Neuron (in vitro differentiated cells): ENCODE data around the gene MLX.
"Not testable (repeated sequence)": the region's sequence is repeated elsewhere in the genome, so short reads cannot be mapped to it uniquely, and the experiment has no call there.

Source experiments
- H2AFZ ChIP-seq: one replicate; pipeline ENCODE4 v1.6.1; 2013; ENCODE audit warnings: low read depth, mild to moderate bottlenecking, inconsistent platforms, low read length, moderate library complexity
- H3K27me3 ChIP-seq: one replicate; pipeline ENCODE4 v1.6.1; 2013; ENCODE audit warnings: low read length; ENCODE audit not compliant: insufficient read depth
- H3K36me3 ChIP-seq: one replicate; pipeline ENCODE4 v1.6.1; 2013; ENCODE audit warnings: low read length; ENCODE audit not compliant: insufficient read depth
- H3K4me1 ChIP-seq: one replicate; pipeline ENCODE4 v1.6.1; 2013; ENCODE audit warnings: low read length; ENCODE audit not compliant: insufficient read depth
- H3K4me3 ChIP-seq: 2 replicates; pipeline ENCODE4 v1.5.1; 2013; ENCODE audit warnings: mild to moderate bottlenecking, low read length, moderate library complexity
- H3K9me3 ChIP-seq: one replicate; pipeline ENCODE4 v1.6.1; 2013; ENCODE audit warnings: low read length

MLX gene

DNA sequence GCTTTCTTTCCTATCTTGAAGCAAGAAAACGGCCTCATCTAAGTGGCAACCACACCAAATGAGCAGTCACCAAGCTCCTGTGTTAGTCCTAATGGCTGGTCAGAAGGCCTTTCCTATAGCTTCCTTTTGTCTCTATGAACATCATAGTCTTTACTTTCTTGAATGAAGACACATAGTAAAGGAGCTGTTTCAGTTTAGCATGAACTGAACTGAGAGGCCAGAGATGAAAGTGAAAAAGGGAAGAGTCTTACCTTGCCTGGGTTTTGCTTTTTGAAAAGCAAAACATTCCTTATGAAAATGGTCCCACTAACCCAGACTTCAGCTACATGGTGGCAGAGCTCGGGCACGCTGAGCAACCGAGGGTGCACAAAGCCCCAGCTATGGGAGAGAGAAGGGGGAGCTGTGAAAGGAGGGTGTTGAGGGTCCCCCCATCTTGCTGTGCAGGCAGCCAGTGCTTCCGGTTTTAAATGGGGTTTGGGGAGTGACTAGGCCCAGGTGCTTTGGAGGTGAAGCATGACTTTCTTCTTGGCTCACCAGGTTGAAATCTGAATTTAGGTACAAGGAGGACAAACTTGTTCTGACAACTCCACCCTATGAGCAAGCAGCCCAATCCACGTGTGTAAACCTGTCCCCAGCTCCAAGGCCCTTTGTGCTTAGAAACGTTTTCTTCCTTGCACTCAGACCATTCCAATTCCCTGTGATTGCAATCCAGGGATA is 19.8 kb downstream of the MLX start:
- Histone ChIP-seq H3K4me1 (no peaks in the 10 kb centered on the region), H3K27me3 (no peaks in the 10 kb centered on the region), H3K4me3 (no peak overlapping the region), H3K36me3 (peaks cover 75% of the 10 kb centered on the region), H3K9me3 (no peaks in the 10 kb centered on the region), H2AFZ (no peak overlapping the region)

DNA sequence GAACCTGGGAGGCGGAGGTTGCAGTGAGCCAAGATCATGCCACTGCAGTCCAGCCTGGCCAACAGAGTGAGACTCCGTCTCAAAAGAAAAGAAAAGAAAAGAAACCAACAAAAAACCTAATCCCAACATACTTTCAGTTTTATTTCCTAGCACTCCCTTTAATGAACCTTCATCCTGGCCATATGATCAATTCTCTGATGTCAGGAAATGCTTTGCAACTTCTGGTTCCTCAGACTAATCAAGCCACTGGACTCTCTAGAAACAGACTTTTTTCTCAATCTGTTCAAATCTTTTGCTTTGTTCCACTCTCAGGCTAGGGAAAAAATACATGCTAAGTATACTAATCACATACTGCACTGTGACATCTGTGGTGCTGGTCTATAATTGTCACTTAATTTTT is 24.0 kb downstream of the MLX start:
- H2AFZ ChIP-seq, result no peak overlapping the region
- no peaks in the 10 kb centered on the region for H3K4me1 ChIP-seq
- H3K27me3 ChIP-seq, result no peaks in the 10 kb centered on the region
- H3K36me3 ChIP-seq, result peaks cover 46% of the 10 kb centered on the region
- H3K4me3 ChIP-seq, result no peak overlapping the region
- no peaks in the 10 kb centered on the region for H3K9me3 ChIP-seq

DNA sequence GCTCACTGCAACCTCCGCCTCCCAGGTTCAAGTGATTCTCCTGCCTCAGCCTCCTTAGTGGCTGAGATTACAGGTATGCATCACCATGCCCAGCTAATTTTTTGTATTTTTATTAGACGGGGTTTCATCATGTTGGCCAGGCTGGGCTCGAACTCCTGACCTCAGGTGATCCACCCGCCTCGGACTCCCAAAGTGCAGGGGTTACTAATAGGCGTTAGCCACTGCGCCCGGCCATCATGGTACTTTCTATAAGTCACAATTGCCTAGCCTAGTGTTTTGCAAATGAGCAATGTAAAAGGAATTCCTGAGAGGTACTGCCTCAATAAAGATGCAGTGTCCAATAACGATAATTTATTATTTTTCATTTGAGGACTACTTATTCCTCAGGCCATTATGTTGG is 24.5 kb downstream of the MLX start:
- Histone ChIP-seq H3K4me3 (no peak overlapping the region), H3K27me3 (no peaks in the 10 kb centered on the region), H3K36me3 (peaks cover 42% of the 10 kb centered on the region), H3K4me1 (no peaks in the 10 kb centered on the region), H2AFZ (no peak overlapping the region), H3K9me3 (no peaks in the 10 kb centered on the region)

DNA sequence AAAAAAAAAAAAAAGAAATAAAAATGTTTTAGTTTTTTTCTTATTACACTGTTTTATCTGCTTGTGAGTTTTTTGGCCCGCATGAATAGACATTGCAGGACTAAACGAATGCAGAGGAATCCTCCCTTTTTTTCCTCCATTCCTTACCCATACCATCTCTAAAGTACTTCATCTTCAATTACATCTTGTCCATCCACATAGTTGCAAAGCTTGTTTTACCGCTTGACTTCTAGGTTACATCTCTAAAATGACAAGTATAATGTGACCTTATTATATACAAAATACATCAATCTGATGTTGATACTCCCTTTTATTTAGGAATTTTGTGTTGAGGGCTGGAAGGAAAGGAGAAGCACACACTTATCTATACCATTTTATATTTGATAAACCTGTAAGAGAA is 29.5 kb downstream of the MLX start:
- H3K36me3 ChIP-seq, result peaks cover 16% of the 10 kb centered on the region
- no peaks in the 10 kb centered on the region for H3K27me3 ChIP-seq
- no peaks in the 10 kb centered on the region for H3K4me1 ChIP-seq
- no peak overlapping the region for H3K4me3 ChIP-seq
- H2AFZ ChIP-seq, result no peak overlapping the region
- no peaks in the 10 kb centered on the region for H3K9me3 ChIP-seq

DNA sequence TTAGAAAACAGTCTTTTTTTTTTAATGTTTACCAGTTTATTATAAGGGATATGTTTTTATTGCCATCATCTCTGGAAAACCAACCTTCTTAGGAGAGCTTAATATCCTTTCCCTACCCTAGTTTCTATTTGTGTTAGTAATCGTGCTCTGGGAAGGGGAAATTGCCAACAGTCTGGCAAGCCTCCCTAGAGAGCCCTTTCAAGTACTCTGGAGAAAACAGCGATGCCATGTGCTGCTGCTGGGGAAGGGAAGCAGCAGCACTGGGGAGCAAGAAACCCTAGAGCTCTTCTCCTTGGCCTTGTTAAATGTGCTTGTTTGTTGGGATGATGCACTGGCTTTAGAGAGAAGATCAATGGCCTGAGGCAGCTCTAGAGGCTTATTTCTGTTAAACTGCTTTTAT is 32.0 kb downstream of the MLX start:
- H3K36me3 ChIP-seq, result peaks cover 7% of the 10 kb centered on the region
- H3K27me3 ChIP-seq, result no peaks in the 10 kb centered on the region
- H3K4me1 ChIP-seq, result no peaks in the 10 kb centered on the region
- H2AFZ ChIP-seq, result no peak overlapping the region
- H3K4me3 ChIP-seq, result no peak overlapping the region
- no peaks in the 10 kb centered on the region for H3K9me3 ChIP-seq

DNA sequence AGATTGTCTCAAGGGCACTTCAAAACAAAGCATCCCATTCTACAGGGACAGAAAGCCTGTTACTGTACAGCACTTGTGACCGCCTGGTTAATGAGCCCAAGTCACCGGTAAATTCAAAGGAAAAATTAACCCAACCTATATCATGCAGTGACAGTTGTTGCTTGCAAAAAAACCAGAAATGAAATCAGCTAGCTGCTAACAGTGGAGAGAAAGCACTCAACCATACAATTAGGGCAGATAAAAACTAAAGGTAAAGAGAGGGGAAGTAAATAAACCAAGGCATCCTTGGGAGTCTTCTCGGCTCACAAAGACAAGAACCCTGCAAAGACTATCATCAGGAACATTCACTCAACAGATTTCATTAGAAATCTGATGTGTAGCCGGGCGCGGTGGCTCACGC is 36.4 kb downstream of the MLX start:
- peaks cover 15% of the 10 kb centered on the region for H3K4me1 ChIP-seq

DNA sequence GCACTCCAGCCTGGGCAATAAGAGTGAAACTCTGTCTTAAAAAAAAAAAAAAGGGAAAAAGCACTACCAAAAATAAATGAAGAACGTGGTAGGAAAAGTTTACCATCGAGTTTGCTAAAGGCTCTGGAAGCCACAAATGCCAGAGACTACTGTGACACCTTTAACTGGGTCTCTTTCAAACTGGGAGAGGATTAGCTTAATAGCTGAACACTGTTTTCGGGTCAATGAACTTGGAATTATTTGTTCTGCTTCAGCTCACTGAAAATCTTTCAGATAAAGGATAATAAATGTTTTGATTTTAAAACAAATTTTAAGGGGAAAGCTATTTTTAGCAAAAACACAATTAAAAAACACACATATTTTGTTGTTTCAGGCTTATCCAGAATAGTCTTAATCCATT is 40.9 kb downstream of the MLX start:
- Histone ChIP-seq H3K9me3 (no peaks in the 10 kb centered on the region), H3K36me3 (peaks cover 11% of the 10 kb centered on the region), H2AFZ (no peak overlapping the region), H3K4me1 (peaks cover 18% of the 10 kb centered on the region), H3K27me3 (no peaks in the 10 kb centered on the region), H3K4me3 (peak overlapping the region; percentile 90)

More for the DNA sequence above, 36.4 kb downstream of the MLX start:
- Histone ChIP-seq H2AFZ (no peak overlapping the region), H3K27me3 (no peaks in the 10 kb centered on the region), H3K9me3 (no peaks in the 10 kb centered on the region), H3K4me3 (no peak overlapping the region), H3K36me3 (peaks cover 3% of the 10 kb centered on the region)

DNA sequence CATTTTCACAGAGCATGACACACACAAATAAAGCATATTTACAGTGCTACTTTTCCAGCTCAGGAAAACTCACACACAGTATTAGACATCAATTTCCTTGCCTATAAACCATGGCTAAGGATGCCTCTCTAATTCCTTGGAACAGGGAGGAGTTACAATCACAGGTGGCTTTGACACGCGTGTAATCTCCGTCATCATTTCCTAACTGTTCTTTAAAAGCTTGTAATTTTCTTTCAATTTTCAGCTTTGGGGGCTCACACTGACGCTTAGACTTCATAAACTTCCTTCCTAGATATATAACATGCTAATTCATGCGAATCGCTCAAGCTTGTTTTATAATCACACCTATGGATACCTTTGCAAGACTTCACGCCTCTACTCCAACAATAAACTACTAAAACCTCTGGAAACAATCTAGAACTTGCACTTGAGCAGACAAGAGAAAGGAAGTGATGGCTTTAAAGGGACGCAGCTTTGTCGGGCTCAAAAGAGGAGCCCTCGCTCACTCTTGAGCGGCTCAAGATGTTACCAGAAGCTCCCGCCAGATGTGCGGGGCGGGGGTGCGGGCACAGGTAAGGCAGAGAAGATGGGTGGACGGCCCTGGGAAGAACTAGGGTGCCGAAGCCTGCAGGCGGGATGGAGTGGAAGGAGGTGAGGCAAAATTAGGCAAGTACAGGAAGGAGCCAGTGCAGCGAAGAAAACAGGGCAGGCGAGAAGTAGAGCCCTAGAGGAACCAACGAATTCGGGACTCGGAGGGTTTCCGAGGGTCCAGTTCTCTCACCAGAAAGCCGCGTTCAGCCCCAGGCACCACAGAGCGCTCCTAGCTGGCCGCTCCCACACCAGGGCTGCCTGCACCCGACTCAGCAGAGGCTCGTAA is 41.6 kb downstream of the MLX start:
- no peaks in the 10 kb centered on the region for H3K9me3 ChIP-seq
- H3K4me1 ChIP-seq, result peaks cover 18% of the 10 kb centered on the region
- no peaks in the 10 kb centered on the region for H3K27me3 ChIP-seq
- peak overlapping the region; percentile 14 for H2AFZ ChIP-seq
- peak overlapping the region; percentile 90 for H3K4me3 ChIP-seq
- peaks cover 18% of the 10 kb centered on the region for H3K36me3 ChIP-seq

DNA sequence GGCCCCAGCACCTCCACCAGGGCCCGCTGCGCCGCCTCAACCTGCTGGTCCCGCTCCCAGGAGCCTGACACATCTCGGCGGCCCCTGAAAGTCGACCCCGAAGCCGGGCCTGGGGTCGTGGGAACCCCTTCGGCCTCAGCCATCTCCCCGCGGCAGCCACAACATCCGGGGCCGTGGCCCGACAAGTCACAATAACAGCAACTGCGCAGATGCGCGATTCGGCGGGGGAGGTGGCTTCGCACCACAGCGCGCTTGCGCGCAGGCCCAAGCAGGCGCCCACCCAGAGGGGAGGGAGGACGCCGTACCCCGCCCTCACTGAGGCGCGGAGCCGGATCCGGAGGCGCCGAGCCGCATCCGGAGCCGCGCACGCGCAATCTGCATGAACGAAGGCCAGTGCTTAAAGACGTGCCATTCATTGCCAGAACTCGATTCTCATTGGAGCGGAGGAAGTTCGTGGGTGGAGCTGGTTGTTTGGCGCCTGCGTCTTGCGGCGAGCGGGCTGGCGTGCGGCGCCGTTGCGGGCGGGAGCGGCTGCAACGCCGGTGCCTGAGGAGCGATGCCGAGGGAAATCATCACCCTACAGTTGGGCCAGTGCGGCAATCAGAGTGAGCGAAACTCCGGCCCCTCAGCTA is 42.4 kb downstream of the MLX start, which contains the start of the genes RETREG3 and TUBG1:
Gene RETREG3 (minus strand): TSS at position 193 of the 632 bp plus-strand sequence. CDS start 50 bp downstream, at position 143.
Gene TUBG1 (plus strand): TSS at position 502 of the 632 bp plus-strand sequence. CDS start 55 bp downstream, at position 557.
- Histone ChIP-seq H3K27me3 (no peaks in the 10 kb centered on the region), H3K9me3 (no peaks in the 10 kb centered on the region), H2AFZ (peak within 1 kb of the TSS; percentile 88), H3K4me3 (peak within 1 kb of the TSS; percentile 90), H3K4me1 (peaks cover 18% of the 10 kb centered on the region), H3K36me3 (peaks cover 24% of the 10 kb centered on the region)

DNA sequence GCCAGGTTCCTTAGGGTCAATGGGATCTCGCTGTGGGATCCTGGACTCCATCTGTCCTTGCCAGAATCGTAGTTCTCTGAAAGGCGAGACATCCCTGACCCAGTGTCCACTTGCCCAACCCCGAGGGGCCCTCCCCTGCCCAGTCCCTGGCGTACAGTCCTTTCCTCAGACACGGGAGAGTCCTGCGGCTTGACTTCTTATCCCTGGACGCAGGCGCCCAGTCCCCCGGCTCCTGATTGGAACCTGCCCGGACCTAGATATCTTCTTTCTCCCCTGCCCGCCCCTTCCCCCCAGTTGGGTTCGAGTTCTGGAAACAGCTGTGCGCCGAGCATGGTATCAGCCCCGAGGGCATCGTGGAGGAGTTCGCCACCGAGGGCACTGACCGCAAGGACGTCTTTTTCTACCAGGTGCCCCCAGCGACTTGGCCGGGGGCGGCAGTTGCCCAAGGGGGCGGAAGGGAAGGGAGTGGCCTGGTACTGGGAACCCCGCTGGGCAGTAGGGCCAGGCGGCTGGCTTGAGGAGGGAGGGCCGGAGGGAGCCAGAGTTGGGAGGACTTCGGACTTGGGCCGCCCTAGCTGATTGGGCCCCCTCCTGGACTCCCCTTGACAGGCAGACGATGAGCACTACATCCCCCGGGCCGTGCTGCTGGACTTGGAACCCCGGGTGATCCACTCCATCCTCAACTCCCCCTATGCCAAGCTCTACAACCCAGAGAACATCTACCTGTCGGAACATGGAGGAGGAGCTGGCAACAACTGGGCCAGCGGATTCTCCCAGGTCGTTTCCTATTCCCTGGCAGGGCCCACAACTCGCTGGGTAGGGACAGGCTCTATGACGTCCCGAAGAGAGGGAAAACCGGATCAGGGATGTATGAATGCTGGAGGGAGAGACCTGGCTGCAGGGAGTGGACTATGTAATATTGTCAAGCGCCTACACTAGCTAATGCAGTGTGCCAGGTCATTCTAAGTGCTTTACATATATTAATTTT is 43.2 kb downstream of the MLX start:
- H3K27me3 ChIP-seq, H3K9me3 ChIP-seq: not testable (repeated sequence)
- H3K4me3 ChIP-seq, result peak overlapping the region; percentile 87
- peaks cover 32% of the 10 kb centered on the region for H3K36me3 ChIP-seq
- peak overlapping the region; percentile 88 for H2AFZ ChIP-seq
- H3K4me1 ChIP-seq, result peaks cover 16% of the 10 kb centered on the region

DNA sequence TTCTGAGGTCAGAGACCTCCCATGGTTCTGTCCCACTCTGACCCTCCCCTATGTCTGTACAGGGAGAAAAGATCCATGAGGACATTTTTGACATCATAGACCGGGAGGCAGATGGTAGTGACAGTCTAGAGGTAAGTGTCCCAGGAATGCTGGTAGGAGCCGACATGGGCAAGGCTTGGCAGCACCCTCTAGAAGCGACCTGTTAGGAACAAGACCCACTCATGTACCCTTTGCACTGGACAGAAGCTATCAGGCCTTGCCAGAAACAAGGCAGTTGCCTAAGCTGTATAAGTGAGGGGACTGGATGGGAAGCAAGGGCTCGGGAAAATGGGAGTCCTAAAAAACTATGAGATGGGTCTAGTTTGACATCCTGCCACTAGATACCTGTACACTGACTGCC is 45.1 kb downstream of the MLX start:
- Histone ChIP-seq H3K4me3 (no peak overlapping the region), H3K4me1 (peaks cover 15% of the 10 kb centered on the region), H3K9me3 (no peaks in the 10 kb centered on the region), H3K36me3 (peaks cover 41% of the 10 kb centered on the region), H3K27me3 (no peaks in the 10 kb centered on the region), H2AFZ (no peak overlapping the region)

DNA sequence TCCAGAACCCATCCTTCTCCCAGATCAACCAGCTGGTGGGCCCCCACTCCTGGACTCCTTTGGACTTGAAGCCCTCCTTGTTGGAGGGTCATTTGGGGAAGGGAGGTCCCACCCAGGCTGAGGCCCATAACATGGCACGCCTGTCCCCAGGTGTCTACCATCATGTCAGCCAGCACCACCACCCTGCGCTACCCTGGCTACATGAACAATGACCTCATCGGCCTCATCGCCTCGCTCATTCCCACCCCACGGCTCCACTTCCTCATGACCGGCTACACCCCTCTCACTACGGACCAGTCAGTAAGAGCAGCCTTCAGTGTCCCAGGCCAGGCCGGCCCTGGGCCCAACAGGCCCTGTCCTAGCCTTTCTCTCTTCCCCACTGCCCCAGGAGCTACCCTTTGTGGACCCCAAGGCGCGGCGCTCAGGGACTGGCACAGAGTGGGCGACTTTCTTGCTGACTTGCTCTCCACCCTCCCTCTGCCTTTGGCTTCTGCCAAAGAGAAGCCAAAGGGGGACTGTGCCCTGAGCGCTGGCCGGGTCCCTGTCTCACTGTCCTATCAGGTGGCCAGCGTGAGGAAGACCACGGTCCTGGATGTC is 46.9 kb downstream of the MLX start:
- Histone ChIP-seq H3K4me1 (peaks cover 3% of the 10 kb centered on the region), H2AFZ (no peak overlapping the region), H3K9me3 (no peaks in the 10 kb centered on the region), H3K36me3 (peaks cover 41% of the 10 kb centered on the region), H3K4me3 (no peak overlapping the region), H3K27me3 (no peaks in the 10 kb centered on the region)
